ENCODE data around the gene FHOD3. TPM values are rescaled to one million over a fixed set of nuclear protein-coding genes. Genes with fewer than 3 reads are reported as not detected.
"Not testable (repeated sequence)": the region's sequence is repeated elsewhere in the genome, so short reads cannot be mapped to it uniquely, and the experiment has no call there.

FHOD3 gene
- polyA plus RNA-seq, 1 experiment, result 41.1 TPM

DNA sequence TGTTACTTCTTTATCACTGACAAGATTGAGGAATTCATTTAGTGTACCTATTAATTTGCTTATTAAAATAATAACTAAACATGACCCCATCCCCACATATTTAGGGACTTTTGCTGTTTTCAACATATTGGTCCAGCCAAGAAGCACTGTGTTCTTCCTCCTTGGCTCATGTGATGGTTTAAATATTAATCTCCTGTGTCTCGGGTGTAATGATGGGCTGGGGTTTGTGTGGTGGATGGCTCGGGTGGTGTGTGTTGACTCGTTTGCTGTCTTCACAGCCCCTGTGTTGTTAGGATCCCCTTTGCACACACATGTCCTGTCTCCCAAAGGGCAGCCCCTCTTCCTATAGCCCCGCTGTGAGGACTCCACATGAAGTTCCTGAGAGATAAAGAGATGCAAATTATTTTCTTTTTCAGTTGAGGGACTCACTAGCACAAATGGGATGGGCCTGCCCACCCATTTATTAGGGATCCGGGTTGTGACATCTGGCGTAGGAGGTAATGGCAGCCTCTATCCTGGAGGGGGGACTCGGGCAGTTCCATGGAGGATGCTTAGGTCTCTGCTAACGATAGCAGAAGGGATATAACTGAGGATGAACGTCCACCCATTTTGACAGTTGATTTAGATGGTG lies 53.4 kb downstream of the FHOD3 start:
- H3K27ac ChIP-seq (ENCODE audit: low read depth, low read length), result no peak overlapping the region
- H3K27me3 ChIP-seq (ENCODE audit: control insufficient read depth, insufficient read depth, low read length), result no peaks in the 10 kb centered on the region
- TF ChIP-seq, protein P1, sequence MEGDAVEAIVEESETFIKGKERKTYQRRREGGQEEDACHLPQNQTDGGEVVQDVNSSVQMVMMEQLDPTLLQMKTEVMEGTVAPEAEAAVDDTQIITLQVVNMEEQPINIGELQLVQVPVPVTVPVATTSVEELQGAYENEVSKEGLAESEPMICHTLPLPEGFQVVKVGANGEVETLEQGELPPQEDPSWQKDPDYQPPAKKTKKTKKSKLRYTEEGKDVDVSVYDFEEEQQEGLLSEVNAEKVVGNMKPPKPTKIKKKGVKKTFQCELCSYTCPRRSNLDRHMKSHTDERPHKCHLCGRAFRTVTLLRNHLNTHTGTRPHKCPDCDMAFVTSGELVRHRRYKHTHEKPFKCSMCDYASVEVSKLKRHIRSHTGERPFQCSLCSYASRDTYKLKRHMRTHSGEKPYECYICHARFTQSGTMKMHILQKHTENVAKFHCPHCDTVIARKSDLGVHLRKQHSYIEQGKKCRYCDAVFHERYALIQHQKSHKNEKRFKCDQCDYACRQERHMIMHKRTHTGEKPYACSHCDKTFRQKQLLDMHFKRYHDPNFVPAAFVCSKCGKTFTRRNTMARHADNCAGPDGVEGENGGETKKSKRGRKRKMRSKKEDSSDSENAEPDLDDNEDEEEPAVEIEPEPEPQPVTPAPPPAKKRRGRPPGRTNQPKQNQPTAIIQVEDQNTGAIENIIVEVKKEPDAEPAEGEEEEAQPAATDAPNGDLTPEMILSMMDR (IDR thresholded peaks at IDR 0.05; ENCODE audit: low read depth, low read length), result no peak
- no peak for DNase-seq (ENCODE audit: low read depth, low spot score)
- H3K4me3 ChIP-seq (ENCODE audit: low read depth, low read length), result no peak overlapping the region
- ChIA-PET POLR2A (no interaction called here), CTCF (no interaction called here)
- peaks cover 5% of the 10 kb centered on the region; the same call in 1 of the 2 replicates for H3K9me3 ChIP-seq (ENCODE audit: control insufficient read depth, insufficient read depth, low read length)

DNA sequence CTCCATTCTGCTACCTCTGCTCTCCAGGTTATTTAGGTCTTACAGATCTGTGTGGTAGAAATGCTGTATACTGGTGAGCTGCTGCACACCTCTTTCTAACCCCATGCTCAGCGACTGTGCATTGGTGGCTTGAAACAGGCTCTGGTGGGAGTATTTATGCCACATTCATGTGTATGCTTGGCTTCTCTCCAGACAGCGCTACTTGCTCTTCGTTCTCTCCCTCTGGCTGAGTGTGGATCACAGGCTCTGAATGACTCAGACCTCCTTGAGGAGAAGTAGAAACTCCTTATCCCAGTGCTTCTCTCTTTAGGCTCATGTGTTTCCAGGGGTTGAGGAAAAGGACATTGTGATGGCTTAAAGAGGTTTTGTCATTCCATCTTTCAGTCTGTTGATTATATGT lies 54.9 kb downstream of the FHOD3 start:
- no peak overlapping the region for H3K27ac ChIP-seq (ENCODE audit: low read depth, low read length)
- POLR2A ChIA-PET, result no interaction called here
- CTCF ChIA-PET, result no interaction called here

DNA sequence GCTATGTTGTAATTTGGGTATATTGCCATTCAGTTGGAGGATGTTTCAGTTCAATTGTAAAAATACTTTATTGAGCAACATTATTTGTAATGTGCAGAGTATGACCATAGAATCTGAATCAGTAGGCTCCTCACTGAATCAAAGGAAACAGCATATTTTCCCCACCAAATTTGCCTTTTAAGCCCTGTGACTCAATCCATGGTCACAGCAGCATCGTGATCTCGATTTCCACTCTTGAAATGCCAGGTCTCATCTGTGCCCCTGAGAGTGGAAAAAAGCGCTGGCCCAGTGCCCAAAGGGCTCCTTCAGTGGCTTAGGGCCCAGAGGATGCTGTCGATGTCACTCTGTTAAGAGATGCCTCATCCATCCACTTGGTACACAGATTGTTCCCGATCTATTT lies 57.5 kb downstream of the FHOD3 start:
- CTCF ChIA-PET, result no interaction called here
- no peak overlapping the region for H3K27ac ChIP-seq (ENCODE audit: low read depth, low read length)
- TF ChIP-seq, protein P1 (IDR thresholded peaks at IDR 0.05; ENCODE audit: low read depth, low read length), result no peak

More for the DNA sequence above, 54.9 kb downstream of the FHOD3 start:
- Histone ChIP-seq H3K4me3 (ENCODE audit: low read depth, low read length) (no peak overlapping the region), H3K9me3 (ENCODE audit: control insufficient read depth, insufficient read depth, low read length) (peaks cover 5% of the 10 kb centered on the region; the same call in 1 of the 2 replicates), H3K27me3 (ENCODE audit: control insufficient read depth, insufficient read depth, low read length) (no peaks in the 10 kb centered on the region)
- TF ChIP-seq, protein P1 (IDR thresholded peaks at IDR 0.05; ENCODE audit: low read depth, low read length), result no peak
- peak; percentile 80 for DNase-seq (ENCODE audit: low read depth, low spot score)

DNA sequence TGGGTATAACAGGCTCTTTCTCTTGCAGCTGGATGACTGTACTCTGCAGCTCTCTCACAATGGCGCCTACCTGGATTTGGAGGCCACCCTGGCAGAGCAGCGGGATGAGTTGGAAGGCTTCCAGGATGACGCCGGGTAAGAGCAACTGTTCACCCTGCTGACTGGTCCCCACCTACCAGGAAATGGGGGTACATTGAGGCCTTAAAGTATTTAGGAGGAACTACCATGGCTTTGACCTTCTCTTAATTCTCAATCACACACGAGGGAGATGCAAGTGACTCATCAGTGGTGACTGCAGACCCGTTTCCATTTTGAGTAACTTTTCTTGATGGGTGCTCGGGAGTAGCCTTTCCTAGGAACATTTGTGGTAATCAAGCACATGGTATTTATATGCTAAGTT lies 58.0 kb downstream of the FHOD3 start:
- no peak overlapping the region for H3K4me3 ChIP-seq (ENCODE audit: low read depth, low read length)
- H3K27me3 ChIP-seq (ENCODE audit: control insufficient read depth, insufficient read depth, low read length), result no peaks in the 10 kb centered on the region
- ChIA-PET POLR2A (no interaction called here), CTCF (no interaction called here)
- TF ChIP-seq, protein P1 (IDR thresholded peaks at IDR 0.05; ENCODE audit: low read depth, low read length), result no peak
- DNase-seq (ENCODE audit: low read depth, low spot score), result no peak
- no peak overlapping the region for H3K27ac ChIP-seq (ENCODE audit: low read depth, low read length)
- H3K9me3 ChIP-seq (ENCODE audit: control insufficient read depth, insufficient read depth, low read length), result peaks cover 5% of the 10 kb centered on the region; the same call in 1 of the 2 replicates

More for the DNA sequence above, 57.5 kb downstream of the FHOD3 start:
- H3K9me3 ChIP-seq (ENCODE audit: control insufficient read depth, insufficient read depth, low read length), result peaks cover 5% of the 10 kb centered on the region; the same call in 1 of the 2 replicates
- no peak overlapping the region for H3K4me3 ChIP-seq (ENCODE audit: low read depth, low read length)
- no peak for DNase-seq (ENCODE audit: low read depth, low spot score)
- no peaks in the 10 kb centered on the region for H3K27me3 ChIP-seq (ENCODE audit: control insufficient read depth, insufficient read depth, low read length)
- POLR2A ChIA-PET, result no interaction called here

DNA sequence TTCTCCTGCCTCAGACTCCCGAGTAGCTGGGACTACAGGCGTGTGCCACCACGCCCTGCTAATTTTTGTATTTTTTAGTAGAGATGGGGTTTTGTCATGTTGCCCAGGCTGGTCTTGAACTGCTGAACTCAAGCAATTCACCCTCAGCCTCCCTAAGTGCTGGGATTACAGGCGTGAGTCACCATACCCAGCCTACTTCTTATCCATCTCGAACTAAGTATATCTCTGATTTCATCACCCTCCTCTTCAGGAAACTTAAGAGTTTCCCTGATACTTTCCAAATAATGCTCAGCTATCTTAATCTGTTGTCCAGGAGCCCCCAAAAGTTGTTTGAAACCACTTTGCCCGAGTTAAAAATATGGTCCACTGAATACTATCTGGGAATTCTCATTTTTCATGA lies 59.2 kb downstream of the FHOD3 start:
- H3K27me3 ChIP-seq (ENCODE audit: control insufficient read depth, insufficient read depth, low read length); H3K4me3 ChIP-seq (ENCODE audit: low read depth, low read length); POLR2A ChIA-PET; DNase-seq (ENCODE audit: low read depth, low spot score); H3K9me3 ChIP-seq (ENCODE audit: control insufficient read depth, insufficient read depth, low read length); H3K27ac ChIP-seq (ENCODE audit: low read depth, low read length): not testable (repeated sequence)
- CTCF ChIA-PET, result interaction anchor here (0.7 kb wide), 1 partner anchor 956 kb away, joined by 3 read pairs; no protein-coding TSS in a partner anchor

Measured in AG04450 (cell line).